ENCODE data around the gene TPRA1.

DNA sequence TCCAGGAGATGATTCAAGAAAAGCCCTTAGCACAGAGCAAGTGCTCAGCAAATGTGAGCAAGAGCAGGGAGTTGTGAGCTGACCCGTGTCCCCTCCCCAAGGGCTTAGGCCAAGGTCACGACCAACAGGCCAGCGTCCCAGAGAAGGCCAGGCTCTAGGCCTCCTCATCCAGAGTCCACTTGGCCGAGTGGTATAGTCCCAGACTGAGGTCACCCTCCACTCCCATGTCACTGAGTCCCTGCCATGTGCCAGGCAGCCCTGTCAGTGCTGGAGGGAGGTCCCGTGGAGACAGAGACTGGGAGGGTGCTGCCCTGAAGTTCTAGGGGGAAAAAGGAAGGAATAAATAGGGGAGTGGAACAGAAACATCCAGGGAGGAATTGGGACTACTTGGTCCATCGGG, 44.0 kb downstream of the TPRA1 start:
- TF ChIP-seq, protein P1, sequence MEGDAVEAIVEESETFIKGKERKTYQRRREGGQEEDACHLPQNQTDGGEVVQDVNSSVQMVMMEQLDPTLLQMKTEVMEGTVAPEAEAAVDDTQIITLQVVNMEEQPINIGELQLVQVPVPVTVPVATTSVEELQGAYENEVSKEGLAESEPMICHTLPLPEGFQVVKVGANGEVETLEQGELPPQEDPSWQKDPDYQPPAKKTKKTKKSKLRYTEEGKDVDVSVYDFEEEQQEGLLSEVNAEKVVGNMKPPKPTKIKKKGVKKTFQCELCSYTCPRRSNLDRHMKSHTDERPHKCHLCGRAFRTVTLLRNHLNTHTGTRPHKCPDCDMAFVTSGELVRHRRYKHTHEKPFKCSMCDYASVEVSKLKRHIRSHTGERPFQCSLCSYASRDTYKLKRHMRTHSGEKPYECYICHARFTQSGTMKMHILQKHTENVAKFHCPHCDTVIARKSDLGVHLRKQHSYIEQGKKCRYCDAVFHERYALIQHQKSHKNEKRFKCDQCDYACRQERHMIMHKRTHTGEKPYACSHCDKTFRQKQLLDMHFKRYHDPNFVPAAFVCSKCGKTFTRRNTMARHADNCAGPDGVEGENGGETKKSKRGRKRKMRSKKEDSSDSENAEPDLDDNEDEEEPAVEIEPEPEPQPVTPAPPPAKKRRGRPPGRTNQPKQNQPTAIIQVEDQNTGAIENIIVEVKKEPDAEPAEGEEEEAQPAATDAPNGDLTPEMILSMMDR (IDR thresholded peaks at IDR 0.05) = no peak
- no peak for TF ChIP-seq POLR2A (IDR thresholded peaks at IDR 0.05)
